Heart right ventricle (tissue), 16 donors: ENCODE results near the gene SLC6A8. TPM values are rescaled to one million over a fixed set of nuclear protein-coding genes. Genes with fewer than 3 reads are reported as not detected.

Experiments
- ATAC-seq, 8 donors: fragments of 200-7000 bp; cut with Tn5 transposase; one replicate each; pipeline ENCODE4 v1.9.1; 2020; ENCODE audit warnings: mild to moderate bottlenecking in 8 of 8, moderate library complexity in 8 of 8, moderate number of reproducible peaks in 1 of 8
- DNase-seq, 2 donors: peaks; one replicate each; pipeline ENCODE4 v3.0.0-alpha.2; 2020
- H3K27ac ChIP-seq, 10 donors: fragments of 200-600 bp; sonication (generic) in 2 of 10; one replicate each; pipeline versions ENCODE4 v1.5.0 to v1.8.0; 2020 to 2022; ENCODE audit warnings: mild to moderate bottlenecking in 3 of 10
- H3K27me3 ChIP-seq, 7 donors: fragments of 200-600 bp; one replicate each; pipeline ENCODE4 v1.8.0; 2021 to 2022; ENCODE audit warnings: mild to moderate bottlenecking in 2 of 7
- H3K36me3 ChIP-seq, 9 donors: fragments of 200-600 bp; sonication (generic) in 1 of 9; one replicate each; pipeline versions ENCODE4 v1.5.0 to v1.8.0; 2020 to 2022; ENCODE audit warnings: mild to moderate bottlenecking in 2 of 9
- H3K4me1 ChIP-seq, 9 donors: fragments of 200-600 bp; sonication (generic) in 1 of 9; one replicate each; pipeline versions ENCODE4 v1.5.0 to v1.8.0; 2020 to 2022; ENCODE audit warnings: mild to moderate bottlenecking in 4 of 9
- H3K4me3 ChIP-seq, 10 donors: fragments of 200-600 bp; sonication (generic) in 2 of 10; one replicate each; pipeline versions ENCODE4 v1.5.0 to v1.8.0; 2020 to 2022; ENCODE audit warnings: mild to moderate bottlenecking in 7 of 10, moderate library complexity in 2 of 10
- H3K9me3 ChIP-seq, 11 donors: fragments of 200-600 bp in 10 of 11; sonication (generic) in 2 of 11; one replicate each; pipeline versions ENCODE4 v1.5.0 to v1.8.0; 2013 to 2022; ENCODE audit warnings: mild to moderate bottlenecking in 2 of 11, control low read depth in 1 of 11, moderate library complexity in 1 of 11
- CTCF ChIP-seq, 9 donors: fragments of 200-600 bp; sonication (generic) in 2 of 9; IDR thresholded peaks; one replicate each; pipeline versions ENCODE4 v1.5.0 to v1.8.0; 2021 to 2022; ENCODE audit warnings: antibody characterized with exemption in 9 of 9, mild to moderate bottlenecking in 5 of 9, moderate library complexity in 1 of 9
- WGBS, 2 donors: extraction: QIAGEN DNeasy Blood & Tissue Kit; methylation state at CpG; one replicate each; pipeline ENCODE4 v1.1.7; 2013; ENCODE audit warnings: inconsistent platforms in 1 of 2; 5-methylcytosine and 5-hydroxymethylcytosine counted together
- intact Hi-C, 10 donors: fragments of 100-400 bp; cut with DNase I; formaldehyde crosslinking; loops; one replicate each; pipeline versions ENCODE4 v1.11.1 to v1.14.2; 2022
- polyA plus RNA-seq, 2 donors: library from polyadenylated mRNA; stranded (reverse); fragments of 200-250 nt; gene quantifications; one replicate each; pipeline ENCODE4 v1.2.3, GENCODE V29; 2013
- total RNA-seq, 10 donors: library from RNA; stranded (reverse); fragmentation: NEBNext Ultra II Directional in 3 of 10; extraction: Animal tissue kit (Norgen Biotek cat#: 25700) in 3 of 10; gene quantifications; one replicate each; pipeline versions ENCODE4 v1.2.1 to v1.2.4, GENCODE V29; 2021 to 2023
- donor health status: Arrhythmogenic right ventricular cardiomyopathy.
- donor health status: ischemic (EF 13 %, LVEDD 7.1; RV severe dilation, severe dysfunction).
- donor health status: healthy with polysubstance abuse.
- donor health status: DM: no; HTN: yes; CAD: no.
- donor health status: DM: no; HTN: no; CAD: no.
- donor health status: ischemic (EF 25% LVEDD 6.9; RV normal size, moderate dysfunction).
- donor health status: ischemic (EF 25% LVEDD 5.7; RV mildly dilated, moderate dysfunction).
- donor health status: healthy.
- donor health status: DM: yes; HTN: yes; CAD: no.
- donor health status: Ischemic cardiomyopathy.
- donor health status: ischemic (EF 35%, LVEDD 5.7; RV mildly dilated, moderate dysfunction).
- donor health status: nonischemic (EF 11% LVEDD 7.7; RV severe dilation, severe dysfunction).
- donor health status: DM: yes; HTN: yes; CAD: no.
- donor health status: PGD.
- donor health status: ischemic (EF 29% LVEDD 5.4; RV normal size, mild dysfunction).
- donor health status: nonischemic (EF 23%, LVEDD 6.1; RV moderate dilation, normal function).

Gene SLC6A8
- total and polyA plus RNA-seq, 12 donors: 128 to 238 (median 176) TPM

DNA sequence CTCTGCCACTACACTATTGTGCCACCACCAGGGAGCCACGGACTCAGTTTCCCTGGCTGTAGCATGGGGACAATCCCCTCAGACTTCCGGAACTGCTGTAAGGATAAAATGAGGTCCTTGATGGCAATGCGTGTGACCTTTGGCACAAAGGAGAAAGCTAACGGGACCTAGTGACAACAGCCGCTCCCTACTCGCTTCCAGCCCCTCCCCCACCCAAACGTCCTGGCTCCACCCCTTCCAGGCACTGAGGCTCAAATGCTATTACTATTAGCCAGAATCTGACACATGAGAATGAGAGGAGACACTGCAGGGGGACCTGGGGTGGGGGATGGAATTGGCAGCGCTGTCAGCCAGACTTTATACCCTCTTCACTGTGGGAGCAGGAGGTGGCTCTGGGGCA is 46.1 kb upstream of the SLC6A8 start:
- Histone ChIP-seq H3K4me1 (peaks cover 0 to 19% (median 5%) of the 10 kb centered on the region in 9 donors), H3K27ac (no peak overlapping the region), H3K9me3 (no peaks in the 10 kb centered on the region), H3K4me3 (peak overlapping the region in 1 of 10 donors; percentile 39), H3K27me3 (peaks cover 0 to 71% (median 46%) of the 10 kb centered on the region in 7 donors), H3K36me3 (no peaks in the 10 kb centered on the region)
- no peak for TF ChIP-seq CTCF (IDR thresholded peaks at IDR 0.05)
- intact Hi-C loops: loop anchor here in 1 of 10 donors (10.0 kb wide), 1 partner anchor 87 kb away; no protein-coding TSS in a partner anchor
- ATAC-seq (no peak), DNase-seq (no peak)
- 6 to 8% methylated on average over 8 of the region's 8 CpGs for WGBS, 2 donors

- Histone ChIP-seq H3K4me1 (peaks cover 0 to 23% (median 5%) of the 10 kb centered on the region in 9 donors), H3K36me3 (no peaks in the 10 kb centered on the region), H3K4me3 (peak overlapping the region in 6 of 10 donors; percentile 17 to 39 (median 19)), H3K9me3 (no peaks in the 10 kb centered on the region), H3K27me3 (peaks cover 0 to 77% (median 51%) of the 10 kb centered on the region in 7 donors), H3K27ac (no peak overlapping the region)
- DNase-seq: no peak
- intact Hi-C loops: loop anchor here in 1 of 10 donors (10.0 kb wide), 1 partner anchor 87 kb away; no protein-coding TSS in a partner anchor
- TF ChIP-seq CTCF (IDR thresholded peaks at IDR 0.05): no peak
- WGBS, 2 donors: 1 to 3% methylated on average over 9 to 58 of the region's 62 CpGs
- ATAC-seq: peak in 1 of 8 donors; percentile 11
Observed at GRCh38 chrX:153642051-153642654, 45.6 kb upstream of the SLC6A8 start.

- no peak for TF ChIP-seq CTCF (IDR thresholded peaks at IDR 0.05)
- Histone ChIP-seq H3K27me3 (peaks cover 0 to 84% (median 58%) of the 10 kb centered on the region in 7 donors), H3K4me3 (peak overlapping the region in 2 of 10 donors; percentile 20 to 39), H3K36me3 (no peaks in the 10 kb centered on the region), H3K27ac (no peak overlapping the region), H3K4me1 (peaks cover 0 to 30% (median 7%) of the 10 kb centered on the region in 9 donors), H3K9me3 (no peaks in the 10 kb centered on the region)
- no peak for ATAC-seq
- intact Hi-C loops: loop anchor here in 1 of 10 donors (10.0 kb wide), 1 partner anchor 88 kb away; no protein-coding TSS in a partner anchor
- WGBS, 2 donors: 3 to 5% methylated on average over 33 to 48 of the region's 48 CpGs
- no peak for DNase-seq
Observed at GRCh38 chrX:153642655-153643430, 44.9 kb upstream of the SLC6A8 start.
